ENCODE measurements around the gene ITGAD.

The ITGAD gene

DNA sequence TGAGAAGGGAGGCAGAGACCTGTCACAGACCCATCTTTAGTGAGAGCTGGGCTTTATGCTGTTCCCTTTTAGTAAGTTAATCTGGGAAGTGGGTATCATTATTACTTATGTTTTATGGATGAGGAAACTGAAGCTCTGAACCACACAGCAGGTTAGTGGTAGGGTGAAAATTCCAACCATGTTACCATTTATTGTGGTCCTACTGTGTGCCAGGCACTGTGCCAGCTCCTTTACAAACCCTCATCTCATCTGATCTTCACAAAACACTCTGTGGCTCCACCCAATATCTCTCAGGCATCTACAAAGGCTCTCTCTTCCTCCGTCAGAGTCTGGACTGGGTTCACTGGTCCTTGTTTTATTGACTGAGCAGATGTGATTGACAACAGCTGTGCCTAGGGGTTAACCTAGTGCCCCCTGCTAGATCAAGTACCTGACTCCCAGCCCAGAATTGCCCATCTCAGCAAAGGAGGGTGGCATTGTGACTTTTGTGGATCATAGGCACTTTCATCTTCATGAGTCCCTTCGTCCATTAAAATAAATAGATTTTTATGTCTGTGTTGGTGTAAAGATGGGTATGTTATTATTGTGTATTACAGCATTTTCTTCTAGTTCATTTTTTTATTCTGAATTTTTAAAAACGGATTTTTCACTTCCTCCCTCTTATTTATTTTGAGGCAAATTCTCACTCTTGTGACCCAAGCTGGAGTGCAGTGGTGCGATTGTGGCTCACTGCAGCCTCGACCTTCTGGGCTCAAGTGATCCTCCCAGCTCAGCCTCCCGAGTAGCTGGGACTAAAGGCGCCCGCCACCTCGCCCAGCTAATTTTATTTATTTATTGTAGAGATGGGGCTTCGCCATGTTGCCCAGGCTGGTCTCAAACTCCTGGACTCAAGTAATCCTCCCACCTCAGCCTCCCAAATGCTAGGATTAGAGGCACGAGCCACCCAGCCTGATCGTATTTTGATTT, 81.9 kb downstream of the ITGAD start:
- peaks cover 10% of the 10 kb centered on the region for H3K27me3 ChIP-seq (ENCODE audit: insufficient read depth, low read length)

DNA sequence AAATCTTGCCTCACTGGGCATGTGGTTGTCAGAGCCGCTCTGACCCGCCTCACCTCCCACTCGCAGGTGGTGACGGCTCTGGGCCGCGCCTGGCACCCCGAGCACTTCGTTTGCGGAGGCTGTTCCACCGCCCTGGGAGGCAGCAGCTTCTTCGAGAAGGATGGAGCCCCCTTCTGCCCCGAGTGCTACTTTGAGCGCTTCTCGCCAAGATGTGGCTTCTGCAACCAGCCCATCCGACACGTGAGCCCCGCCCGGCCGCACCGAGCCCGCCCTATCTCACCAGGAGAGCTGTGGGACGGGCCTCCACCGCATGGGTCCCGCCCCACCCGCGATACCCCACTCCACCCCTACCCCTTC, 82.8 kb downstream of the ITGAD start:
- no peak overlapping the region for H3K4me2 ChIP-seq (ENCODE audit: low read length)
- no CpG with 5 or more reads among the region's 26 CpGs for WGBS (ENCODE audit: extremely low coverage, insufficient coverage, insufficient read length)
- no peak overlapping the region for H2BK5ac ChIP-seq (ENCODE audit: low read depth, low read length, poor library complexity)
- H3K23ac ChIP-seq (ENCODE audit: low read length), result no peak overlapping the region
- no peak overlapping the region for H4K12ac ChIP-seq (ENCODE audit: low read depth, low read length)
- peaks cover 5% of the 10 kb centered on the region for H3K9me3 ChIP-seq (ENCODE audit: insufficient read depth, low read depth, low read length)
- H3K79me2 ChIP-seq (ENCODE audit: control insufficient read depth, insufficient read depth, low read length, poor library complexity), result peaks cover 12% of the 10 kb centered on the region
- H3K27ac ChIP-seq (ENCODE audit: low read depth, low read length), result no peak overlapping the region
- peaks cover 10% of the 10 kb centered on the region for H3K27me3 ChIP-seq (ENCODE audit: insufficient read depth, low read length)
- no peak overlapping the region for H2AFZ ChIP-seq (ENCODE audit: insufficient read depth, low read length, poor library complexity)
- peaks cover 20 to 22% of the 10 kb centered on the region in 2 experiments for H3K36me3 ChIP-seq (ENCODE audit: control insufficient read depth in 1 of 2, insufficient read depth in 2 of 2, low read length in 2 of 2)
- H2BK12ac ChIP-seq (ENCODE audit: low read length), result no peak overlapping the region
- H3K18ac ChIP-seq (ENCODE audit: low read length), result no peak overlapping the region
- no peak overlapping the region for H3K9ac ChIP-seq (ENCODE audit: low read length)
- H3K4ac ChIP-seq (ENCODE audit: low read depth, low read length), result no peak overlapping the region
- H3K14ac ChIP-seq (ENCODE audit: low read length), result no peak overlapping the region
- no peak overlapping the region for H4K8ac ChIP-seq (ENCODE audit: low read depth, low read length)
- H3K79me1 ChIP-seq (ENCODE audit: low read length), result peaks cover 17% of the 10 kb centered on the region
- no peak overlapping the region for H2AK5ac ChIP-seq (ENCODE audit: low read length)
- peaks cover 17 to 20% of the 10 kb centered on the region in 2 experiments for H3K4me1 ChIP-seq (ENCODE audit: control insufficient read depth in 1 of 2, insufficient read depth in 2 of 2, low read length in 2 of 2)
- no peak overlapping the region for H3K4me3 ChIP-seq (ENCODE audit: low read depth, low read length)
- no peak overlapping the region for H4K91ac ChIP-seq (ENCODE audit: low read depth, low read length)
- no peak for DNase-seq
- no peak overlapping the region for H2BK120ac ChIP-seq (ENCODE audit: insufficient read depth, low read length, poor library complexity)

More for the DNA sequence above, 81.9 kb downstream of the ITGAD start:
- H2AK5ac ChIP-seq (ENCODE audit: low read length), result no peak overlapping the region
- no peak overlapping the region for H3K4ac ChIP-seq (ENCODE audit: low read depth, low read length)
- H2BK5ac ChIP-seq (ENCODE audit: low read depth, low read length, poor library complexity), result no peak overlapping the region
- peaks cover 17% of the 10 kb centered on the region for H3K79me1 ChIP-seq (ENCODE audit: low read length)
- H3K14ac ChIP-seq (ENCODE audit: low read length), result no peak overlapping the region
- H3K4me1 ChIP-seq (ENCODE audit: control insufficient read depth in 1 of 2, insufficient read depth in 2 of 2, low read length in 2 of 2), result peaks cover 17 to 20% of the 10 kb centered on the region in 2 experiments
- H3K79me2 ChIP-seq (ENCODE audit: control insufficient read depth, insufficient read depth, low read length, poor library complexity), result peaks cover 12% of the 10 kb centered on the region
- peaks cover 5% of the 10 kb centered on the region for H3K9me3 ChIP-seq (ENCODE audit: insufficient read depth, low read depth, low read length)
- no peak overlapping the region for H2BK120ac ChIP-seq (ENCODE audit: insufficient read depth, low read length, poor library complexity)
- peaks cover 20 to 22% of the 10 kb centered on the region in 2 experiments for H3K36me3 ChIP-seq (ENCODE audit: control insufficient read depth in 1 of 2, insufficient read depth in 2 of 2, low read length in 2 of 2)
- H3K27ac ChIP-seq (ENCODE audit: low read depth, low read length), result no peak overlapping the region
- H3K23ac ChIP-seq (ENCODE audit: low read length), result no peak overlapping the region
- no peak overlapping the region for H2AFZ ChIP-seq (ENCODE audit: insufficient read depth, low read length, poor library complexity)
- no peak overlapping the region for H3K4me3 ChIP-seq (ENCODE audit: low read depth, low read length)
- no CpG with 5 or more reads among the region's 12 CpGs for WGBS (ENCODE audit: extremely low coverage, insufficient coverage, insufficient read length)
- H4K8ac ChIP-seq (ENCODE audit: low read depth, low read length), result no peak overlapping the region
- H3K9ac ChIP-seq (ENCODE audit: low read length), result no peak overlapping the region
- H3K4me2 ChIP-seq (ENCODE audit: low read length), result no peak overlapping the region
- no peak for DNase-seq
- H3K18ac ChIP-seq (ENCODE audit: low read length), result no peak overlapping the region
- no peak overlapping the region for H4K12ac ChIP-seq (ENCODE audit: low read depth, low read length)
- H2BK12ac ChIP-seq (ENCODE audit: low read length), result no peak overlapping the region
- H4K91ac ChIP-seq (ENCODE audit: low read depth, low read length), result no peak overlapping the region
